ENCODE measurements around the gene ST7.

DNA sequence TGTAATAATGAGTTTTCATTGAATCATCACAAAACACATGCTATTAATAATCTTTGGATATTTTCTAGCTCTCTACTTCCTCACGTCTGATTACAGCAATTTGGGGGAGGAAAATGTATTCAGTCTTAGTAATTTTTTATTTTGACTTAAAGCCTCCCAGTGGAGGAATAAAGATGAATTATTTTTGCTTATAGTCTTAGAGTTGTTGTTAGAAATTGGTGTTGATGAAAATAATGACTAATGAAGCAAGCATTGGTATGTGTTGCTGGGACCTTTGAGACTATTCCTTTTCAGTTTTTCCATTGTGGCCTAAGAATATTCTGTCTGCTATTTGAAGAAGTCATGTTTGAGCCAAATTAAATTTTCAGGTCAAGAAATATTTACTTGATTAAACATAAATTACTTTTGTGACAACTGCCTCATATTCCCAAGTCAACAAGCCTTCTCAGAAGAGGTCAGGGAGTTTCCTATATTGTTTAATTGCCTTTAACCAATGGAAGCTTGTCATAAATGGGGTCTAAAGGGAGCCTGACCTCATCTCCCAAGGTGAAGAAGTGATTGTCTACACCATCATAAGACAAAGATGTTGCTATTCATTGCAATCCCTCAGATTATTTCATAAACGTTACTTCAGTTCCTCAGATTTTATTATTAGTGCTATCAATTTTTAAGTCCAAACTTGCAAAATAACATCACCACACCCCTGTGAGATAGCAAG, 90.0 kb downstream of the ST7 start:
- TF ChIP-seq, protein P1, sequence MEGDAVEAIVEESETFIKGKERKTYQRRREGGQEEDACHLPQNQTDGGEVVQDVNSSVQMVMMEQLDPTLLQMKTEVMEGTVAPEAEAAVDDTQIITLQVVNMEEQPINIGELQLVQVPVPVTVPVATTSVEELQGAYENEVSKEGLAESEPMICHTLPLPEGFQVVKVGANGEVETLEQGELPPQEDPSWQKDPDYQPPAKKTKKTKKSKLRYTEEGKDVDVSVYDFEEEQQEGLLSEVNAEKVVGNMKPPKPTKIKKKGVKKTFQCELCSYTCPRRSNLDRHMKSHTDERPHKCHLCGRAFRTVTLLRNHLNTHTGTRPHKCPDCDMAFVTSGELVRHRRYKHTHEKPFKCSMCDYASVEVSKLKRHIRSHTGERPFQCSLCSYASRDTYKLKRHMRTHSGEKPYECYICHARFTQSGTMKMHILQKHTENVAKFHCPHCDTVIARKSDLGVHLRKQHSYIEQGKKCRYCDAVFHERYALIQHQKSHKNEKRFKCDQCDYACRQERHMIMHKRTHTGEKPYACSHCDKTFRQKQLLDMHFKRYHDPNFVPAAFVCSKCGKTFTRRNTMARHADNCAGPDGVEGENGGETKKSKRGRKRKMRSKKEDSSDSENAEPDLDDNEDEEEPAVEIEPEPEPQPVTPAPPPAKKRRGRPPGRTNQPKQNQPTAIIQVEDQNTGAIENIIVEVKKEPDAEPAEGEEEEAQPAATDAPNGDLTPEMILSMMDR (IDR thresholded peaks at IDR 0.05) = no peak
- TF ChIP-seq EP300 (IDR thresholded peaks at IDR 0.05; ENCODE audit: low read depth) (no peak), POLR2AphosphoS5 (IDR thresholded peaks at IDR 0.05) (no peak), POLR2A (IDR thresholded peaks at IDR 0.05) (no peak)

Measured in transverse colon (tissue), 4 donors.